GM13977 (cell line): Measurements from ENCODE around the gene C9orf43.
"Not testable (repeated sequence)": the region's sequence is repeated elsewhere in the genome, so short reads cannot be mapped to it uniquely, and the experiment has no call there.

Experiments
- DNase-seq: peaks from one replicate; pipeline ENCODE4 v3.0.0; 2012; ENCODE audit warnings: low spot score
- in situ Hi-C: fragments of 300-500 bp; cut with MboI; formaldehyde crosslinking; loops from one replicate; pipeline ENCODE4 v1.12.0; 2022; ENCODE audit warnings: low sequenced_read_pairs, low pct_unique_long_range_greater_than_20kb, mixed read lengths, inconsistent platforms; ENCODE audit not compliant: unreplicated experiment
- TF ChIP-seq, protein P1 (sequence below): IDR thresholded peaks from 2 replicates; pipeline ENCODE4 v1.5.1; 2012; ENCODE audit warnings: mild to moderate bottlenecking, control low read depth; ENCODE audit not compliant: insufficient read depth; ENCODE audit errors: extremely low read depth, missing control alignments

C9orf43 gene, protein sequence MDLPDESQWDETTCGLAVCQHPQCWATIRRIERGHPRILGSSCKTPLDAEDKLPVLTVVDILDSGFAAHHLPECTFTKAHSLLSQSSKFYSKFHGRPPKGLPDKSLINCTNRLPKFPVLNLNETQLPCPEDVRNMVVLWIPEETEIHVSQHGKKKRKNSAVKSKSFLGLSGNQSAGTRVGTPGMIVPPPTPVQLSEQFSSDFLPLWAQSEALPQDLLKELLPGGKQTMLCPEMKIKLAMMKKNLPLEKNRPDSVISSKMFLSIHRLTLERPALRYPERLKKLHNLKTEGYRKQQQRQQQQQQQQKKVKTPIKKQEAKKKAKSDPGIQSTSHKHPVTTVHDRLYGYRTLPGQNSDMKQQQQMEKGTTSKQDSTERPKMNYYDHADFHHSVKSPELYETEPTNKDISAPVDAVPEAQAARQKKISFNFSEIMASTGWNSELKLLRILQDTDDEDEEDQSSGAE

DNA sequence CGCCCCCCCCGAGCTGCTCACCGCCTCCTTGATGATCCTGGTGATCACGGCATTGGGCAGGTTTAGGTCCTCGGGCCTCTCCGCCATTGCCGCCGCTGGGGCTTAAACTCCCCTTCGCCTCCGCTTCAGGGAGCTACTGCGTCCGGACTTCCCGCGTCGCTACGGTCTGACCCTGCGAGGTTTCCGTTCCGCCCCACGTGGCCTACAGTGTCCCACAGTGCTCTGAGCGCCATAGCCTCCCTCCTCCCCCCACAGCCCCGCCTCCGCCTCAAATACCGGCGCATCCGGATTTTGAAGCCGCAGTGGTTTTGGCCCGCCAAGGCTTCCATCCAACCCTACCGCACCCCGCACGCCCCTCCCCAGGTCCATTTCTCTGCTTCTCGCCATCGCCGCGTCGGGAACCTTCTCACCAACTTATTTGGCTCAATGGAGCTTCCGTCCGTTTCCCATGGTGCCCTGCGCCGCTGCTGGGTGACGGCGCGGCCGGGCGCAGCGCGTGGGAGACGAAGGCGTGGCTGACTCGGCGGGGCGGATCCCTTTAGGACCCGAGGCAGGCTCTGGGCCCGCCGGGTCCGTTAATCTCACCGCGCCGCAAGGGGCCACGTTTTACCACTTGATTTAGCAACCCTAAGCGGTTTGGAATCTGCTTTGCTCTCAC is at the start of gene C9orf43, which contains the start of gene POLE3:
Gene C9orf43, plus strand, starts transcription at position 541 of the 658 bp plus-strand sequence. CDS start 2,747 bp downstream, outside the sequence.
Gene POLE3, minus strand, starts transcription at position 469 of the 658 bp plus-strand sequence. Its CDS starts 382 bp downstream, at position 87.
- TF ChIP-seq, protein P1, sequence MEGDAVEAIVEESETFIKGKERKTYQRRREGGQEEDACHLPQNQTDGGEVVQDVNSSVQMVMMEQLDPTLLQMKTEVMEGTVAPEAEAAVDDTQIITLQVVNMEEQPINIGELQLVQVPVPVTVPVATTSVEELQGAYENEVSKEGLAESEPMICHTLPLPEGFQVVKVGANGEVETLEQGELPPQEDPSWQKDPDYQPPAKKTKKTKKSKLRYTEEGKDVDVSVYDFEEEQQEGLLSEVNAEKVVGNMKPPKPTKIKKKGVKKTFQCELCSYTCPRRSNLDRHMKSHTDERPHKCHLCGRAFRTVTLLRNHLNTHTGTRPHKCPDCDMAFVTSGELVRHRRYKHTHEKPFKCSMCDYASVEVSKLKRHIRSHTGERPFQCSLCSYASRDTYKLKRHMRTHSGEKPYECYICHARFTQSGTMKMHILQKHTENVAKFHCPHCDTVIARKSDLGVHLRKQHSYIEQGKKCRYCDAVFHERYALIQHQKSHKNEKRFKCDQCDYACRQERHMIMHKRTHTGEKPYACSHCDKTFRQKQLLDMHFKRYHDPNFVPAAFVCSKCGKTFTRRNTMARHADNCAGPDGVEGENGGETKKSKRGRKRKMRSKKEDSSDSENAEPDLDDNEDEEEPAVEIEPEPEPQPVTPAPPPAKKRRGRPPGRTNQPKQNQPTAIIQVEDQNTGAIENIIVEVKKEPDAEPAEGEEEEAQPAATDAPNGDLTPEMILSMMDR, result peak; percentile 25
- in situ Hi-C loops, result no loop called here
- DNase-seq, result peak; percentile 92

- TF ChIP-seq, protein P1, result no peak
- in situ Hi-C loops, result no loop called here
- DNase-seq, result no peak
These were observed 49.1 kb upstream of the C9orf43 start for GRCh38 chr9:113361304-113362018.

GRCh38 chr9:113363336-113363735 is 47.2 kb upstream of the C9orf43 start:
- TF ChIP-seq, protein P1, result no peak
- in situ Hi-C loops, result no loop called here
- no peak for DNase-seq

DNA sequence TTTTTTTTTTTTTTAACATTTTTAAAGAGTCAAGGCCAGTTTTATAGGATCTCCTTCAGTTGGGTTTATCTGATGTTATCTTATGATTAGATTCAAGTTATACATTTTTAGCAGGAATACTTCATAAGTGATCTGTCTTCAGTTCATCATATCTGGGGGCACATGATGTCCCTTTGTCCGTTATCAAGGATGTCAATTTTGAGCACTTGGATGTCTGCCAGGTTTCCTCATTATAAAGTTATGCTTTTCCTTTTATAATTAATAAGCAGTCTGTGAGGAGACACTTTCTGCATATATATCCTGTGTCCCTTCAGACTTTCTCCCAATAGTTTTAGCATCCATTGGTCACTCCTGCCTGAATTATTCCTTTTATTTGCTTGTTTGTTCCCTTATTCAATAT is 45.6 kb upstream of the C9orf43 start:
- in situ Hi-C loops, result no loop called here
- no peak for DNase-seq
- TF ChIP-seq, protein P1, result no peak

DNA sequence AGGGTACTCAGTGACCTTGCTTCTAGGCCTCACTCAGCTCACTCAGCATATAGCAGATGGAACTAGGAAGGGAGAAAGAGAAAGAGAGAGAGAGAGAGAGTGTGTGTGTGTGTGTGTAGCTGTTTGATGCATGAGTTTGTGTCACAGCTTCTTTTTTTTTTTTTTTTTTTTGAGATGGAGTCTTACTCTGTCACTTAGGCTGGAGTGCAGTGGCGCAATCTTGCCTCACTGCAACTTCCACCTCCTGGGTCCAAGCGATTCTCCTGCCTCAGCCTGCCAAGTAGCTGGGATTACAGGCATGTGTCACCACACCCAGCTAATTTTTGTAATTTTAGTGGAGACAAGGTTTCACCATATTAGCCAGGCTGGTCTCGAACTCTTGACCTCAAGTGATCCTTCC is 44.9 kb upstream of the C9orf43 start:
- DNase-seq, in situ Hi-C loops: not testable (repeated sequence)

DNA sequence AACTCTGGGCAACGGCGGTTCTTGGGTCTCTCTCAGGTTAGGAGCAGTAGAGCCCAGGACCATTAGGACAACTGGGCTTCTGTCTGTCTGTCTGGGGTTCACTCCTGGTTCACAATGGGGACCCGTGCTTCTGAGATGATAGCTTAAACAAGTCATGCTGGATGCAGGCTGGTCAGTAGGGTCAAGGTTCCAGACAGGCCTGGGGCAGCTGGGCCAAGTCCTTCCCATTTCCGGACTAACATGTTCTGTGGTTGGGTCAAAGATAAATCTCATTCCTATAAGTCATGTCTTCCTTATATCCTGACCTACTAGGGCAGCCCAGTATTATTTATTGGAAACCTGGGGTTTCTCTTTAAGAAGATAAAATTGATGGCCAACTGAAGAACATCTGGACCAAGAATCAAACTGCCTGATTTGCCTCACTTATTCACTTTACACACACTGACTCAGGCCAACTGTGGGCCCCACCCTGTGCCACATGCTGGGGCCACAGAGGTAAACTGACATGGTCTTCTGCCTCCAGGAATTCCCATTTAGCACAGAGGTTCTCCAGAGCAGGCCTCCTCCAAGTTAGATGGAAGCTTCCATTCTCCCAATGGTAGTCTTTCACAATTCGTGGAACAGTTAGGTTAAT is 42.1 kb upstream of the C9orf43 start:
- in situ Hi-C loops, result no loop called here
- TF ChIP-seq, protein P1, result no peak
- DNase-seq, result no peak
